ENCODE data around the gene CDHR2.

The CDHR2 gene

DNA sequence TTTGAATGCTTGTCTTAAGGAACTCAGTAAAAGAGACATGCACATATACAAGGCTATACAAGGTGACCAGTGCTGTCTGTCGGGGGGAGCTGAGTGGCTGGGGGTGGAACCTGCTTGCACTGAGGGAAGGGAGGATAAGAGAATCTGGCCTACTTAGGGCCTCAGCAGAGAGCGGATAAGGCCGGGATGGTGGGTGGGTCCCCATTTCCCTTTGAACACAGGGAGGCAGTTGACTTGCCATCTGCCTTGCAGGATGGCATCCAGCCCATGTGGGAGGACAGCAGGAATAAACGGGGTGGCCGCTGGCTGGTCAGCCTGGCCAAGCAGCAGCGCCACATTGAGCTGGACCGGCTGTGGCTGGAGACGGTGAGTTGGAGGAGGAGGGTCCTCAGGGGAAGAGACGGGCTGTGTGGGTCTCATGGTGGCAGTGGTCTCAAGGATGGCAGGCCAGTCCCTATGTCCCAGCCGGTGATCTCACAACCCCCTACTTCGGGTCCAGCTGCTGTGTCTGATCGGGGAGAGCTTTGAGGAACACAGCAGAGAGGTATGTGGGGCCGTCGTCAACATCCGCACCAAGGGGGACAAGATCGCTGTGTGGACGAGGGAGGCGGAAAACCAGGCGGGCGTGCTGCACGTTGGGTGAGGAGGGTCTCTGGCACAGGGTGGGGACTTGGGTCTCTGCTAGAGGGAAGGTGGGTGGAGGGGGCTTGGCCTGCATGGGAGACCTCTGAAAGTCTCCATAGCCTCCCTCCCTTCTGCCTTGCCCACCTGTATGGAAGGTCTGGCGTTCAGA, 95.9 kb downstream of the CDHR2 start:
- no peak for DNase-seq

Data from activated T-cell treated with anti-CD3 and anti-CD28 coated beads for 4 hours (primary cell).